GM11168 (cell line): ENCODE measurements around the gene PNCK.

Experiments
- in situ Hi-C: fragments of 300-500 bp; cut with MboI; formaldehyde crosslinking; loops from one replicate; pipeline ENCODE4 v1.12.0; 2022; ENCODE audit warnings: low sequenced_read_pairs; ENCODE audit not compliant: unreplicated experiment

The PNCK gene

DNA sequence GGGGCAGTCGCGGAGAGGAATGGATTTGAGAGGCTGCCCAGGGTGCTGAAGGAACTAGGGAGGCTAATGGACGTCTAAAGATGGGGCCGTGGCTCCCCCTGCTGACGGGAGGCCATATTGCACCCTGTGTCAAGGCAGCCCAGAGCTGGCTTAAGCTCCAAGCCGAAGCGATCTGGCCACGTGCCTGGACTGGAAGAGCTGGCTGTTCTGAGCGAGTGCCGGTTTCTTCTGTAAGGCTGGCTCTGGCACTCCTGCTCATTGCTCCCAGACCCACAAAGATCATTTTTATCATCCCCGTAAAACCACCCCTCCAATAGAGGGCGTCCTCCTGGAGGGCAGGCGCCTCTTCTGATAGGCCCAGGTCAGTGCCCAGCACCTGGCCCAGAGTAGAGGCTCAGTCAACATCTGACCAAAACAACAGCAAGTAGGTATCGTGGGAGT, 5.6 kb downstream of the PNCK start:
- in situ Hi-C loops = loop anchor here (10.0 kb wide), 3 partner anchors 63 to 713 kb away; no protein-coding TSS in a partner anchor

DNA sequence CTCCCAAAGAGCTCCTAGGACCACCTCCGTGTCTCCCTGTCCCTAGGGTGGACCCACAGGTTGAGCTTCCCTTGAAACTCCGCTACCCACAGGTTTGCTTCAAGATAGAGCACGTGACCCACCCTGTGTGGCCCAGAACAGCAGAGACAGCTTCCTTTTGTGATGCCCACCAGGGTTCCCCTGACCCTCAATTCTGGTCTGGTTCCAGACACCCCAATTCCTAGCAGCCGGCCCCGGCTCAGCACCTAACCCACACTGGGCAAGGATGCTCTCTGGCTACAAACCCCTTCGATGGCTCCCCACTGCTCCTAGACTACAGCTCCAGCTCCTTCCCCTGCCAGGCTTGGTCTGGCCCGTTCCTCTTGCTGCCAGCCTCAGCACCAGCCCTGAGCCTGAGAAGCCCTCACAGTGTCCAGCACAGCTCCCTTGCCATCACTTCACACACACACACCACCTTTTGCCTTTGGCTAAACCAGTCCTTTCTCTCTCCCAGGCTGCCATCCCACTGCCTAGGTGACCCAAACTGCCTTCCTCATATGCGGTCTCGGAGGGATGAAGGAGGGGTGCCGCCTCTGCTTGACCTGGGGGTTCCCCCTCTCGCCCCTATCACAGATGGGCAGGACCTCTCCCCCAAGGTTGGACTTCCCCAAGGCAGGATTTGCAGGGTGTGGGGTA, 6.2 kb downstream of the PNCK start:
- in situ Hi-C loops = loop anchor here (10.0 kb wide), 3 partner anchors 63 to 713 kb away; no protein-coding TSS in a partner anchor

DNA sequence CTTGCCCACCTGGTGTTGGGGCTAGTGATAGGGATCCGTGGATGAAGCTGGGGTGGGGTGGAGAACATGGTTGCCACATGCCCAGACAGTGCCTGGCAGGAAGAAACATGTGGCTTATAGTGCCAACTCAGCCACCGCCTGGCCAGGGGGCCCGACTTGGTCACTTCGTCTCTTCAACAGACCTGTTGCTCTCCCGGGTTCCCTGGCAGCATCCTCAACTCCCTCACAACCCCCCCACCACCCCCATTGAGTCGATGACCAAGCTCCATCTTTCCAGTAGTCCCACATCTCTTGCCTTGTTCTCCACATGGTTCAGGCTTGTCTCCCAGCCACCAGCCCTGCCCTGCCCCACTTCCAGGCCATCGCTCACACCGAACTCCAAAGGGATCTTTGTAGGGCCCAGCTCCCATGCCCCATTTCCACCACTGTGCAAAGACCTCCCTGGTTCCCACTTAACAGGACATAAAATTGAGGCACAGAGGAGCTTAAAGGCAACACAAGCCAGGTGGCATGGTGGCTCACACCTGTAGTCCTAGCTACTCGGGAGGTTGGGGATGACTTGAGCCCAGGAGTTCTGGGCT, 7.8 kb downstream of the PNCK start:
- in situ Hi-C loops = loop anchor here (10.0 kb wide), 3 partner anchors 61 to 711 kb away; no protein-coding TSS in a partner anchor

DNA sequence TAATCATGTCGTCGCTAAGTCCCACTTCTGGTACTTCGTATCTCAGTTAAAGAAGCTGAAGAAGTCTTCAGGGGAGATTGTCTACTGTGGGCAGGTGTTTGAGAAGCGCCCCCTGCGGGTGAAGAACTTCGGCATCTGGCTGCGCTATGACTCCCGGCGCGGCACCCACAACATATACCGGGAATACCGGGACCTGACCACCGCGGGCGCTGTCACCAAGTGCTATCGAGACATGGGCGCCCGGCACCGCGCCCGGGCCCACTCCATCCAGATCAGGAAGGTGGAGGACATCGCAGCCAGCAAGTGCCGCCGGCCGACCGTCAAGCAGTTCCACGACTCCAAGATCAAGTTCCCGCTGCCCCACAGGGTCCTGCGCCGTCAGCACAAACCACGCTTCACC, 11.3 kb downstream of the PNCK start:
- in situ Hi-C loops = loop anchor here (10.0 kb wide), 3 partner anchors 57 to 707 kb away; no protein-coding TSS in a partner anchor

DNA sequence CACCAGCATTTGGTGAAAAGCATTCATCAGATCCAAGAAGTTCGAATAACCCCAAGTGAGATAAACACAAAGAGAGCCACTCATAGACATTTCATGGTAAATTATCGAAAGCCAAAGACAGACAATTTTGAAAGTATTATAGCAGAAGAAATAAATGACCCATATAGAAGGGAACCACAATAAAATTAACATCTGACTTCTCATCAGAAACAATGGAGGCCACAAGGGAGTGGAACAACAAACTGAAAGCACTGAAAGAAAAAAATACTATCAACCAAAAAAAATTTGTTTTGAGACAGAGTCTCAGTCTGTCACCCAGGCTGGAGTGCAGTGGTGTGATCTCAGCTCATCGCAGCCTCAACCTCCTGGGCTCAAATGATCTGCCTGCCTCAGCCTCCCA, 14.3 kb downstream of the PNCK start:
- in situ Hi-C loops = no loop called here

DNA sequence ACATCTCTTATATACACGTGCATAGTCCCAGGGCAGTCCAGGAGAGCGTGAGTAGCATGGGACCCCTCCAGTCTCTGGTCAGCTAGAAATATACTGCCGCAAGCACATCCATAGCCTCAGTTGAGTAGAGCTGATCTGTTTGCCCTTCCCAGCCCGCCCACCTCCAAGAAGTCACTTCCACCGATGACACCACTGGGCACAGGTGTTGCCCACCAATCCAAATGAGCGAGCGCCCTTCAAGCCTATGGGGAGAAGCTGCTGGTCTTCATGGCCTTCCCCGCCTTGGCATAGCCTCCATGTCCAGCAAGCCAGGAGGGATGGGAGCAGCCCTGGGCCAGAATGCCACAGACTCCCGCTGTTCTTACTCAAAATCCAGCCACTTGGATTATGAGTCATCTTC, 16.5 kb downstream of the PNCK start:
- in situ Hi-C loops = no loop called here

DNA sequence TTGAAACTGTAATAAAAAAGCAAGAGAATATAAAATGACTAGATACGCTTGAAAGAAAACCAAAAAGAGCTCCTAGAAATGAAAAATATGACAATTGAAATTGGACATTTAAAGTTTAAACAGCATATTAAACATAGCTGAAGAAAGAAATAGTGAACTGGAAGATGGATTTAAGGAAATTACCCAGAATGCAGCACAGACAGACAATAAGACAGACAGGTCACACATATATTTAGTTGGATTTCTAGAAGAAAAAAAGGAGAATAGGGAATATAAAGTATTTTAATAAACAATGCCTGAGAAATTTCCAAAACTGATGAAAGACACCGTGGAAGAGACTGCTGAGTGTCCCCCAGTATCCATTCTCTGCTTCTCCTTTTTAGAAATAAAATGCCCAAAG, 20.1 kb downstream of the PNCK start:
- in situ Hi-C loops = no loop called here

DNA sequence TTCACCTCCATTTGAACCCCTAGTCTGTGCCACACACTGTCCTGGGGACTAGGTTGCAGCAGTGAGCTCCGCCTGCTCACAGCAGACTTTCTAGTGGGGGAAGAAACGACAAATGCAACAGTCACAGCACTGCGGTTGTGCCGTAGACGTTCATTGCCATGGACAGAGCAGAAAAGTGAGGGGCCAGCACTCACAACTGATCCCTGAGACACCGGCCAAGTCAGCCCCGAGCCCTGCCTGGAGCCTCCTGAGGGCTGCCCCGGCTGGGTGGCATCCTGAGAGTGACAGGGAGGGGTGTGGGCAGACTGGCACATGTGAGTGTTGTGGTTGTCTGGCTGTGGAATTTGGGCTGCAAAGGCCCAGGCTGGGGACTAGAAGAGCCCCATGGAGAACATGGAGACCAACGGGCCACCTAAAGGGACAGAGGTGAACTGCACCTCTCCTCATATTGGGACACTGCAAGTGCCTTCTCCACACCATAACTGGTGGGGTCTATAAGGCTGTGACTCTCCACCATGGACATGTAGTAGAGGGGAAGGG, 22.0 kb downstream of the PNCK start:
- in situ Hi-C loops = no loop called here

DNA sequence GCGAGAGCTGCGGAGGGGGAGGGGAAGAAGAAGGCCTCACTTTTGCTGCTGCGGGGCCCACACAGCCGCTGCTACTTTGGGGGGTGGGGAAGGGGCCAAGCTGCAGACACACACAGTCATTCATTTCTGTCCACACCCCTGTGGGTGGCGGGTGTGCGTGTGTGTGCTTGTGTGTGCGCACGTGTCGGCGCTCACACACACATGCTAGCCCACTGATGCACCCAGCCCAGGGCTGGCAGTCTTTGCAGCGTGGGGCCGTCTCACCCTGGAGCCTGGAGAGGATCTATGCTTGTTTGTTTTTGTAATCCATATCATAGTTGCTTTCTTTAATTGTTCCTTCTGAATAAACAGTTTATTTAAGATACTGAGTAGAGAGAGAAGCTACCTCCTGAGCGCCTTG, 22.7 kb downstream of the PNCK start:
- in situ Hi-C loops = no loop called here

DNA sequence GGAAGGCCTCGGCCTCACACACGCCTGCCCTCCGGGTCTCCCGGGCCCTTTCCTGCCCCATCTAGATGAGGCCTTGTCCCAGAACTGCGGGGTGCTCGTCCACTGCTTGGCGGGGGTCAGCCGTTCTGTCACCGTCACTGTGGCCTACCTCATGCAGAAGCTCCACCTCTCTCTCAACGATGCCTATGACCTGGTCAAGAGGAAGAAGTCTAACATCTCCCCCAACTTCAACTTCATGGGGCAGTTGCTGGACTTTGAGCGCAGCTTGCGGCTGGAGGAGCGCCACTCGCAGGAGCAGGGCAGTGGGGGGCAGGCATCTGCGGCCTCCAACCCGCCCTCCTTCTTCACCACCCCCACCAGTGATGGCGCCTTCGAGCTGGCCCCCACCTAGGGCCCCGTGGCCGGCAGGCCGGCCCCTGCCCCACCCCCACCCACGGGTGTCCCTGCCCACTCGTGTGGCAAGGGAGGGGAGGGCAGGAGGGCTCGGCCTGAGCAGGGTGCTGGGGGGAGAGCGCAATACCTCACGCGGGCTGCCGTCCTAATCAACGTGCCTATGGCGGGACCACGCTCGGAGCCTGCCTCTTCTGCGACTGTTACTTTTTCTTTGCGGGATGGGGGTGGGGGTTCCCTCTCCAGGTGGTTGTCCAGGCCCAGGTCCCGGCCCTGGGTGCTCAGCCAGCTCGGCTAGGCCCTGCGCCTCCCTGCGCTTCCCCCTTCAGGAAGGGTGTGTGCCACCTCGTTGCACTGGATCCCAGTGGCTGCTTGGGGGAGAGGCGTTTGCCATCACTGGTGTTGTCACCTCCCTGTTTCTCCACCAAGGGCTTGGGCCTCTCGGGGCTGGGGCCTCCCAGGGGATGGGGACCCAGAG, 23.5 kb downstream of the PNCK start:
- in situ Hi-C loops = no loop called here

DNA sequence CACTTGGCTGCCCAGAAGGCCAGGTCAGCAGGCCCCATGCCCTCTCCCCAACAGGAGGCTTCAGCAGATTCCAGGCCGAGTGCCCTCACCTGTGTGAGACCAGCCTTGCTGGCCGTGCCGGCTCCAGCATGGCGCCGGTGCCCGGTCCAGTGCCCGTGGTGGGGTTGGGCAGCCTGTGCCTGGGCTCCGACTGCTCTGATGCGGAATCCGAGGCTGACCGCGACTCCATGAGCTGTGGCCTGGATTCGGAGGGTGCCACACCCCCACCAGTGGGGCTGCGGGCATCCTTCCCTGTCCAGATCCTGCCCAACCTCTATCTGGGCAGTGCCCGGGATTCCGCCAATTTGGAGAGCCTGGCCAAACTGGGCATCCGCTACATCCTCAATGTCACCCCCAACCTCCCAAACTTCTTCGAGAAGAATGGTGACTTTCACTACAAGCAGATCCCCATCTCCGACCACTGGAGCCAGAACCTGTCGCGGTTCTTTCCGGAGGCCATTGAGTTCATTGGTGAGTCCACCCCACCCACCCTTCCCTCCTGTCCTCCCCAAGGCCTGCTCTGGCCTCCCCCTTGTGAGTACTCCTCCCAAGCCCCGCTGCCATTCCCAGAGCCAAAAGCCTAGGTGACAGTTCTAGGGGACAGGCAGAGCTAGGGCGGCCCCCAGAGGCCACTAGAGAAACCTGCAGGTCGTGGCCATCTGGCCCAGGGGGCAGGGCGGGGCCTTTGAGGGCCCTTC, 24.3 kb downstream of the PNCK start:
- in situ Hi-C loops = no loop called here

DNA sequence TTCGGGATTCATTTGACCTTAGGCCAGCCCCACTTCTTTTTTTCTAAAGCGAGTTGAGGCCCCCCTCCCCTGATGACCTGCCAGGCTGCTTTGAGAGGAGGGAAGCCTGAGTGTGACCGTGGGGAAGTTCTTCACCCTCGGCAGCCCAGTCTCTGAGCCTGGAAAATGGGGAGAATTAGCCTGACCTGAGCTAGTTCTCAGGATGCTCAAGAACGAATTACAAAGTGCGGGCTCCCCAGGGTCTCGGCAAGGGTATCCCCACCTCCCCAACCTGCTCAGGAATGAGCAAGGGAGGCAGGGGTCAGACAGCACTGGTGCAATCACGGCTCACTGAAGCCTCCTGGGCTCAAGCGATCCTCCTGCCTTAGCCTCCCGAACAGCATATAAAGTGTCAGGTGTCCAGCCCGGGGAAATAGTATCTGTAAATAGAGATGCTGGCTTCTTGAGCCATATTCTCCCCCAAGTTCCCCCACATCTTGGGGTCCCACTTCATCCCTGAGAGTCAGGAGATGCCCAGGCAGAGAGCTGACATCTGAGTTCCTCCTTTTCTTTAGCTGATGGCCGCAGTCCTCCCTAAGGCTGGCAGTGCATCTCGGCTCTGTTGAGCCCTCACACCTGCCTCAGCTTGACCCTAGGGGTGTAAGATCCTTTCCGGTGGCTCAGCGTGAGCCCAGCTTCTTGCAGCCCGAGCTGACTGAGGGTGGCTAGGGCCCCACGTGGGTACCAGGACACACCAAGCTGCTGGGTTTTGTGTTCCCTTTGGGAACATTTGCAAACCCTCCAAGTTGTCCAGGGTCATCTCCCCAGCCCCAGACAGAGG, 25.0 kb downstream of the PNCK start:
- in situ Hi-C loops = no loop called here

DNA sequence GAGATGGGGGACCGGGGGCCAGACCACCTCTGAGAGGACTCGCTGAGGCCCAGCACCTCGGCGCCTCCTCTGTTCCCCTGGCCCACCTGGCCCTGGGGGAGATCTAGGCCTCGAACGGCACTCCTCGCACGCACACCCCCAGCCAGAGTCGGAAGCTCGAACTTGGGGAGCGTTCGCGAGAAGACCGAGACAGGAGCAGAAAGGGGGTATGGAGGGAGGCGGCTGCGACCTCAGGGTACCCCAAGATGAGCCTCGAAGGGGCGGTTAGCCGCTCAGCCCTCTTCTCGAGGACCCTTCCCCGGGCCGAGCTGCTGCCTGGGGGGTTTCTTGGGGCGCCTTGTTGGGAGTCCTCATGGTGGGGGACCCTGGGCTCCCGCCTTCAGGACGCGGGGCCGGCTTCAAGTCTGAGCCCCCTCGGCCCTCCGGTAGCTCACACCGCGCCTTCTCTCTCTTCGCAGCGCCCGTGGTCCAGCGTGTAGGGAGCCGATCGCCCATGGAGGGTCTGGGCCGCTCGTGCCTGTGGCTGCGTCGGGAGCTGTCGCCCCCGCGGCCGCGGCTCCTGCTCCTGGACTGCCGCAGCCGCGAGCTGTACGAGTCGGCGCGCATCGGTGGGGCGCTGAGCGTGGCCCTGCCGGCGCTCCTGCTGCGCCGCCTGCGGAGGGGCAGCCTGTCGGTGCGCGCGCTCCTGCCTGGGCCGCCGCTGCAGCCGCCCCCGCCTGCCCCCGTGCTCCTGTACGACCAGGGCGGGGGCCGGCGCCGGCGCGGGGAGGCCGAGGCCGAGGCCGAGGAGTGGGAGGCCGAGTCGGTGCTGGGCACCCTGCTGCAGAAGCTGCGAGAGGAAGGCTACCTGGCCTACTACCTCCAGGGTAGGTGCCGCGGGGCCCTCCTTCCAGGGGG, 25.9 kb downstream of the PNCK start:
- in situ Hi-C loops = no loop called here

DNA sequence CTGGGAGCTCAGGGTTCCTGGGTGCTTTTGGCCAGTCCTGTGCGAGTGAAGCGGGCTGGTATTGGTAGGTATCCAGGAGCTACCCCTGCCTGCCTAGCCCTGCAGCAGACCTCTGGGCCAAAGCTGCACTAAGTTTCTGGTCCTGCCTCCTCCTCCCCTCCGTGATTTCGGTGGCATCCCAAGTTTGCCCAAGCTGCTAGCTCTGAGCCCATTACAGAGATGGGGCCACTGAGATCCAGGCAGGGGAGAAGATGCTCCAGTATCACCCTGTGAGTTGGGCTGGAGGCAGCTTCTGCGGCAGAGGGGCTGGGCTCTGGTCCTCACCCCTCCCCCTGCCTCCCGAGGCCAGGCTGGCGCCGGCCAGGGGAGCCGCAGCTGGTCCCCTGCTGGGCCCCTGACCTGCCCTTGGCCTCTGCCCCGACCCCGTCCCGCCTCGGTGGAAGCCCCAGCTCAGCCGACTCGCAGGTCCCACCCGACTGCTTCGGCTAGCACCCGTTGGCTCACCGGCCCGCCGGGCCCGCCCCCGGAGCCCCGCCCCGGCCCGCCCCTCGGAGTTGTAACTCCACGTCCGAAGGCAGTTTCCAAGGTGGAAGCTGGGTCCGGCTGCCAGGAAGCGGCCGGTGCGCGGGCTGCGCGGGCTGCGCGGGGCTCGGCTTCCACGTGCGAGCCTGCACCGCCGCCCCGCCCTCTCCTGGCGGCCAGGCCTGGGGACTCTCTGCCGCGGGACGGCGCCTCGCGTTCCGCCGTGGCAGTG, 26.8 kb downstream of the PNCK start, which contains the start of gene DUSP9:
Gene DUSP9 (plus strand): TSS at position 584 of the 754 bp plus-strand sequence. CDS start 751 bp downstream, outside the sequence.
- in situ Hi-C loops = no loop called here

DNA sequence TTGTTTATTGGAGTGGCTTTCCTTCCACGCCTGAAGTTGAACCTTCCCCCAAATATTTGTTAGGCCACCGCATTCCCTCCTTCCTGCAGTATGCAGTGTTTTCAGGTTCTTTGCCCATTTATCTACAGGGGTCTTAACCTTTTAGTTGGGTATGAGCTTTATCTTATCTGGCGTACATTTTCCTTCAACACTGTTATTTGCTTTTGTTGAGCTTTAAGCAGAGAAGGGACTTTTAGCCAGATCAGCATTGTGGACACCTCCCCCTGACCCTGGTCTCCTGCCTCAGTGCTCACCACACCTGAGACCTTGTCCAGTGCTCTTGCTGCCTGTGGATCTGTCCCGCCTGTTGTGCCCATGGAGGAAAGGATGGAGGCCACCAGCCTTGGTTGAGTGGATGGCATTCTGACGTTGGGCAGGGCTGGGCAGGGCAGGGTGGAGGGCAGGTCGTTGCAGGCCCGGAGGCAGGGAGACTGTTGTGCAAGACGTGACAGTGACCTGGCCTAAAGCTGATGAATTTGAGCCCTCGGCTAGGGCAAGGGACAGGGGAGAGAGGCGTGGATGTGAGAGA, 27.6 kb downstream of the PNCK start:
- in situ Hi-C loops = no loop called here

DNA sequence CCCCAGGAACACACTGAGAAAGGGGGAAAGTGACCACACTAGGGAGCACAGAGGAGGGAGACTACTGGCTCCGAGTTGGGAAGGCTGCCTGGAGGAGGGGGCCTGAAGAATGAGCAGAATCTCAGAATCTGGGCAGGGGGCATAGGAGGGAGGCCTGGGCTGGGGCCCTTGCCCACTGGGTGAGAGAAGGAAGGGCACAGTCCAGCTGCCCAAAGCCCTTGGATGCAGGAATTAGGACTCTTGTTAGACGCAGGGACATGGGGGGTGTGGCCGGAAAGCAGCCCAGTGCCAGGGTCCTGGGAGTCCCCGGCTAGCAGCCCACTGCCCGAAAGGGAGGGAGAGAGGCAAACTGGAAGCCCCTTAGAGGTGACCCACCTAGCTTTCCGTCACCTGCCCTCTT, 28.5 kb downstream of the PNCK start:
- in situ Hi-C loops = no loop called here
